Right lobe of liver (tissue), 6 donors: ENCODE results near the gene CAPN5. TPM values are rescaled to one million over a fixed set of nuclear protein-coding genes. Genes with fewer than 3 reads are reported as not detected.

Experiments
- ATAC-seq, 4 donors: fragments of 200-7000 bp; cut with Tn5 transposase; one replicate each; pipeline ENCODE4 v1.9.1; 2020; ENCODE audit warnings: mild to moderate bottlenecking in 4 of 4, moderate library complexity in 4 of 4
- DNase-seq, 3 donors: peaks; one replicate each; pipeline ENCODE4 v3.0.0-alpha.2; 2020
- H3K27ac ChIP-seq, 3 donors: fragments of 200-600 bp; one replicate each; pipeline ENCODE4 v1.8.0; 2022
- H3K27me3 ChIP-seq, 2 donors: fragments of 200-600 bp; one replicate each; pipeline ENCODE4 v1.8.0; 2022
- H3K36me3 ChIP-seq, 4 donors: fragments of 200-600 bp; sonication (generic) in 1 of 4; one replicate each; pipeline versions ENCODE4 v1.5.1 to v1.8.0; 2017 to 2022; ENCODE audit warnings: control low read depth in 1 of 4
- H3K4me1 ChIP-seq, 4 donors: fragments of 200-600 bp; sonication (generic) in 1 of 4; one replicate each; pipeline versions ENCODE4 v1.5.1 to v1.8.0; 2017 to 2022; ENCODE audit warnings: control low read depth in 1 of 4
- H3K4me3 ChIP-seq, 3 donors: fragments of 200-600 bp; one replicate each; pipeline ENCODE4 v1.8.0; 2022
- H3K9me3 ChIP-seq, 4 donors: fragments of 200-600 bp; sonication (generic) in 1 of 4; one replicate each; pipeline versions ENCODE4 v1.5.1 to v1.8.0; 2017 to 2022; ENCODE audit warnings: control low read depth in 1 of 4
- CTCF ChIP-seq, 4 donors: fragments of 200-600 bp in 3 of 4; fragments of 450-650 bp in 1 of 4; IDR thresholded peaks; one replicate each; pipeline versions ENCODE4 v1.5.1 to v1.8.0; 2016 to 2022; ENCODE audit warnings: antibody characterized with exemption in 4 of 4, mild to moderate bottlenecking in 2 of 4
- POLR2A ChIP-seq: fragments of 450-650 bp; IDR thresholded peaks from one replicate; pipeline ENCODE4 v1.6.1; 2017; ENCODE audit warnings: antibody characterized with exemption, mild to moderate bottlenecking
- WGBS: methylation state at CpG from one replicate; pipeline ENCODE4 v1.1.6; 2018; ENCODE audit warnings: low coverage, low lambda C conversion rate; ENCODE audit not compliant: insufficient coverage; ENCODE audit errors: missing lambda C conversion rate; 5-methylcytosine and 5-hydroxymethylcytosine counted together
- intact Hi-C, 2 donors: fragments of 100-400 bp; cut with DNase I; formaldehyde crosslinking; loops; one replicate each; pipeline versions ENCODE4 v1.11.2 to v1.14.1; 2022
- total RNA-seq, 6 experiments: library from RNA; depleted of rRNA in 2 of 6; stranded (reverse); fragments of >200 nt in 2 of 6; fragmentation: NEBNext Ultra II Directional in 3 of 6; extraction: Animal tissue kit (Norgen Biotek cat#: 25700) in 3 of 6; gene quantifications; one replicate each; pipeline versions ENCODE4 v1.1.0 to v1.2.4, GENCODE V29; 2016 to 2023
- donor health status: DM: no; HTN: yes; CAD: no.
- donor health status: DM: no; HTN: no; CAD: no.
- donor health status: DM: no; HTN: no; CAD: no.
- donor health status: DM: no; HTN: yes; CAD: no.
- donor health status: DM: no; HTN: yes; CAD: no.

CAPN5 gene
- total RNA-seq, 6 experiments from 2014 or later = 23.1 to 66.7 (median 43.3) TPM

DNA sequence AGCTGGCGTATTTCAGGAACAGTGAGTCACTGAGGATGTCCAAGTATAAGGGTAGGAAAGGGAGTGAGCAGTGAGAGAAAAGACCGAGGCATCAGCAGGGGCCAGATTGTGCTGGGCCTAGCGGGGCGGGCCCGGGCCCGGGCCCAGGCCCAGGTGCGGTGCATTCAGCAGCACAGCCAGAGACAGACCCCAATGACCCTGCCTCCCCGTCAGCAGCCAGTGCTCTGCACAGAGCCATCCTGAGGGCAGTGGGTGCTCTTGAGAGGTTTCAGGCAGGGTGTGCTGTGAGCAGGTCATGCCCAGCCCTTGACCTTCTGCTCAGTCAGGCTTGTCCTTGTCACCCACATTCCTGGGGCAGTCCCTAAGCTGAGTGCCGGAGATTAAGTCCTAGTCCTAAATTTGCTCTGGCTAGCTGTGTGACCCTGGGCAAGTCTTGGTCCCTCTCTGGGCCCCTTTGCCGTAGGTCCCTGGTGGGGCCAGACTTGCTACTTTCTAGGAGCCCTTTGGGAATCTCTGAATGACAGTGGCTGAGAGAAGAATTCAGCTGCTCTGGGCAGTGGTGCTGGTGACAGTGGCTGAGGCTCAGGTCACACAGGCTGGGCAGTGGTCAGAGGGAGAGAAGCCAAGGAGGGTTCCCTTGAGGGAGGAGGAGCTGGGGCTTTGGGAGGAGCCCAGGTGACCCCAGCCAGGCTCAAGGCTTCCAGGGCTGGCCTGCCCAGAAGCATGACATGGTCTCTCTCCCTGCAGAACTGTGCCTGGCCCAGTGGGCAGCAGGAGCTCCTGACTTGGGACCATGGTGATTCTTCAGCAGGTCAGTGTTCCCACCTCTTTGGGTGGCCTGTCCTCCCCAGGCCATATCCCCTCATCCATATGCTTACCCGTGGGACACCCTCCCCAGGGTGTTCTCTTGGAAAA is 63.3 kb downstream of the CAPN5 start:
- H3K36me3 ChIP-seq = no peaks in the 10 kb centered on the region
- WGBS = 64% methylated on average over 3 of the region's 11 CpGs
- H3K9me3 ChIP-seq = no peaks in the 10 kb centered on the region
- DNase-seq (peak in 1 of 3 donors; percentile 60), ATAC-seq (peak in 1 of 4 donors; percentile 4)
- peaks cover 0 to 51% (median 27%) of the 10 kb centered on the region in 4 donors for H3K4me1 ChIP-seq
- no peaks in the 10 kb centered on the region for H3K27me3 ChIP-seq
- TF ChIP-seq POLR2A (no peak), CTCF (IDR thresholded peaks at IDR 0.05) (no peak)
- H3K4me3 ChIP-seq = peak overlapping the region in 1 of 3 donors; percentile 61
- intact Hi-C loops = loop anchor here (5.0 to 10.0 kb wide), 3 partner anchors 57 to 425 kb away; no protein-coding TSS in a partner anchor
- peak overlapping the region; percentile 51 to 88 (median 65) for H3K27ac ChIP-seq

DNA sequence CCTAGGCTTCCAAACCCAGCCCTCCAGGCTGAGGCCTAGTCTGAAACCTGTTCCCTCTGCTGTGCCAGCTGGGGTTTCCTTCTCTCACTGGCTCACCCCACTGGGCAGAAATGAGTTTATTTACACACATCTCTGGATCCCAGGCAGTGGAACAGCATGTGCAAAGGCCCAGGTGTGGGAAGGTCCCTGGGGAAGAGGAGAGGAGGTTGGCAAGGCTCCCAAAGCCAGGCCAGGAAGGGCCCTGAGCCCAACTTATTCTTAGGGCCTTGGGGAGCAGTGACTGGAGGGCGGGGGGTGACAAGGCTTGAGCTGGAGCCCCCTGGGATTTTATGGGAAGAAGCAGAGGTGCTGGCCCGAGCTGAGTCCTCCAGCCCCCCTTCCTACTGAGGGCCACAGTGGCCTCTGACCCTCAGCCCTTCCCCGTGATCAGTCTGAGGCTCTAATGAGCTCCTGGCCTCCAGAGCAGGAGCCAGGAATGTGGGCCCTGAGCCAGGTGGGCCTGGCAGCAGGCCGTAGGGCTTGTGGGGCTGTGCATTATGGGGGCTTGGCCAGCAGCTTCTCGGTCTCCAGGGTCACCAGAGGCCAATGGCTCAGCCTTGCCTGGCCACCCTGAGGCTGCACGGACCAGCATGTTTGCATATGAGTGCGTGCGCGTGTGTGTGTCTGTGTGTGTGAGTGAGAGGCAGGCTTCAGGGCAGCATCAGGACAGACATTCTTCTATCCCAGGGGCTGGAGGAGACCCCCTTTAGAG is 64.2 kb downstream of the CAPN5 start:
- WGBS = 27% methylated on average over 2 of the region's 9 CpGs
- Histone ChIP-seq H3K9me3 (no peaks in the 10 kb centered on the region), H3K27me3 (no peaks in the 10 kb centered on the region), H3K4me3 (peak overlapping the region in 1 of 3 donors; percentile 1), H3K27ac (peak overlapping the region; percentile 51 to 88 (median 65)), H3K36me3 (no peaks in the 10 kb centered on the region), H3K4me1 (peaks cover 0 to 53% (median 27%) of the 10 kb centered on the region in 4 donors)
- intact Hi-C loops = no loop called here
- ATAC-seq = peak; percentile 64 to 74 (median 72)
- DNase-seq = peak; percentile 90 to 97 (median 96)
- TF ChIP-seq POLR2A (no peak), CTCF (IDR thresholded peaks at IDR 0.05) (no peak)

DNA sequence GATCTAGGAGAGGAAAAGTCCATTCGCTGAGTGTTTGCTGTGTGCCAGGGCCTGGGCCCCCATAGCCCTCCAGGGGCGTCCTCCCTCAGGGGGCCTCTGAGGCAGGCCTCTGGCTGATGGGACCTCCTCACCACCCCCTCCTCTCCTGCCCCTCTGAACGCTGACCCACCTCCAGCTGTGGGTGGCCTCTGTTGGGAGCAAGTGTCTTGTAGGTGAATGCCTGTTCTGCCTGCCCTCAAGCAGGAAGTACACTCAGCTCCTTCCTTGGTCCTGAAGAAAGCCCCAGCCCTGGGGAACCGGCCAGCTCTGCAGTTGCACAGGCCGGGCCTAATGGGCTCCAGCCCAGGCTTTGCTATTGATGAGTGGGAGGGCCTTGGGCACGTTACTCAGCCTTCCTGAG is 64.8 kb downstream of the CAPN5 start:
- no peaks in the 10 kb centered on the region for H3K36me3 ChIP-seq
- ATAC-seq (no peak), DNase-seq (no peak)
- TF ChIP-seq CTCF (IDR thresholded peaks at IDR 0.05) = no peak
- no peak for TF ChIP-seq POLR2A
- peaks cover 0 to 59% (median 29%) of the 10 kb centered on the region in 4 donors for H3K4me1 ChIP-seq
- WGBS = no CpG with 5 or more reads among the region's 6 CpGs
- peak overlapping the region; percentile 44 to 88 (median 65) for H3K27ac ChIP-seq
- intact Hi-C loops = no loop called here
- no peaks in the 10 kb centered on the region for H3K27me3 ChIP-seq
- peak overlapping the region in 1 of 3 donors; percentile 1 for H3K4me3 ChIP-seq
- no peaks in the 10 kb centered on the region for H3K9me3 ChIP-seq

DNA sequence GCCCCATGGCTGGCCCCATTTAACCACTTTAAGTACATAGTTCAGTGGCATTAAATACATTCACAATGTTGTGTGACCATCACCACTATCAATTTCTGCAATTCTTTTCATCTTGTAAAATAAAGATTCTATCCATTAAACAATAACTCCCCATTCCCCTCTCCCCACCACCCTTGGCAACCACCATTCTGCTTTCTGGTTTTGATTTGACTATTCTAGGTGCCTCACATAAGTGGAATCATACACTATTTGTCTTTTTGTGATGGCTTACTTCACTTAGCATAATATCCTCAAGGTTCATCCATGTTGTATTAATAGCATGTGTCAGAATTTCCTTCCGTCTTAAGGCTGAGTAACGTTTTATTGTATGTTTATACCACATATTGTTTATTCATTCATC is 68.3 kb downstream of the CAPN5 start:
- Histone ChIP-seq H3K36me3 (no peaks in the 10 kb centered on the region), H3K9me3 (no peaks in the 10 kb centered on the region), H3K4me1 (peaks cover 0 to 52% (median 18%) of the 10 kb centered on the region in 4 donors), H3K27me3 (no peaks in the 10 kb centered on the region), H3K27ac (no peak overlapping the region), H3K4me3 (no peak overlapping the region)
- no peak for ATAC-seq
- 9% methylated on average over 1 of the region's 2 CpGs for WGBS
- intact Hi-C loops = no loop called here
- TF ChIP-seq POLR2A (no peak), CTCF (IDR thresholded peaks at IDR 0.05) (no peak)
- no peak for DNase-seq
